Effector memory CD4-positive, alpha-beta T cell (primary cell): ENCODE results near the gene RANBP3L.

Experiments
- DNase-seq, 3 donors: peaks; one replicate each; pipeline ENCODE4 v3.0.0-alpha.2; 2020
- H3K27ac ChIP-seq: 2 replicates; pipeline ENCODE4 v1.7.0; 2013; ENCODE audit warnings: mild to moderate bottlenecking, low read length, moderate library complexity; ENCODE audit not compliant: insufficient read depth, poor library complexity, severe bottlenecking
- H3K27me3 ChIP-seq: replicated peaks from 2 replicates; pipeline ENCODE4 v1.7.0; 2013; ENCODE audit warnings: mild to moderate bottlenecking, low read length; ENCODE audit not compliant: insufficient read depth, control insufficient read depth, poor library complexity, severe bottlenecking
- H3K36me3 ChIP-seq: 2 replicates; pipeline ENCODE4 v1.7.0; 2013; ENCODE audit warnings: mild to moderate bottlenecking, low read length, moderate library complexity; ENCODE audit not compliant: control insufficient read depth, insufficient read depth
- H3K4me1 ChIP-seq: 2 replicates; pipeline ENCODE4 v1.7.0; 2013; ENCODE audit warnings: low read length, mild to moderate bottlenecking; ENCODE audit not compliant: control insufficient read depth, insufficient read depth, poor library complexity, severe bottlenecking
- H3K4me3 ChIP-seq: 2 replicates; pipeline ENCODE4 v1.7.0; 2013; ENCODE audit warnings: low read length, low read depth, mild to moderate bottlenecking; ENCODE audit not compliant: insufficient read depth, poor library complexity, severe bottlenecking
- H3K9me3 ChIP-seq: 2 replicates; pipeline ENCODE4 v1.7.0; 2013; ENCODE audit warnings: mild to moderate bottlenecking, low read length, moderate library complexity; ENCODE audit not compliant: control insufficient read depth

Gene RANBP3L

DNA sequence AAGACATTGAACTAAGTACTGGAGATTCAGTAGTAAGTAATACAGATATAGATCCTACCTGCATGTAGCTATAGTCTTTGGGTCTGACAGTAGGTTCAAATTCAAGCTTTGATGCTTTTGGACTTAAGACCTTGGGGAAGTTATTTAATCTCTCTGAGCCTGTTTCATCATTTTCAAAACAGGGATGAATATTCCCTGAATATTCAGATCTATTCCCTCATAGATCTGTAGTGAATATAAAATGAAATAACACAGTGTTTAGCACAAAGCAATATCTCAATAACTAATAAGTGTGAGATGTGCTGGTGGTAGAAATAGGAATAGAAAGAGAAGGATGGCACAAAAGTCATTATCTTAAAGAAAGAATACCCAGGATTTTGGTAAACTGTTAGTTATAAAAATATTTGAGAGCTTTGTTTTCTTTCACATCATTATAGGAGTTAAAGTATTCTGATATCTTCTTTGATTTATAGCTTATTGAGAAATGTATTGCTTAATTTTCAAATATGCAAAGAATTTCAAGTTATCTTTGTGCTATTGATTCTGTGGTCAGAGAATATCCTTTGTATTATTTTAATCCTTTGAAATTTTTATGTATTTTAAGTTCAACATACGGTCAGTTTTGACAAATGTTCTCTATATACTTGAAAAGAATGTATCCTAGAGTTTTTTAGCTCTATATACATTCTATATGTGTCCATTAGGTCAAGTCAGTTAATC, 11.4 kb upstream of the RANBP3L start:
- Histone ChIP-seq H3K9me3 (no peaks in the 10 kb centered on the region), H3K27me3 (no peaks in the 10 kb centered on the region), H3K27ac (no peak overlapping the region), H3K36me3 (no peaks in the 10 kb centered on the region), H3K4me3 (no peak overlapping the region), H3K4me1 (no peaks in the 10 kb centered on the region)
- DNase-seq = no peak

GRCh38 chr5:36311956-36312355, 10.3 kb upstream of the RANBP3L start:
- H3K4me1 ChIP-seq = no peaks in the 10 kb centered on the region
- H3K27ac ChIP-seq = no peak overlapping the region
- H3K4me3 ChIP-seq = no peak overlapping the region
- no peaks in the 10 kb centered on the region for H3K36me3 ChIP-seq
- no peak for DNase-seq
- no peaks in the 10 kb centered on the region for H3K27me3 ChIP-seq
- no peaks in the 10 kb centered on the region for H3K9me3 ChIP-seq

GRCh38 chr5:36310138-36310537, 8.4 kb upstream of the RANBP3L start:
- H3K27ac ChIP-seq = no peak overlapping the region
- DNase-seq = no peak
- H3K4me1 ChIP-seq = no peaks in the 10 kb centered on the region
- no peaks in the 10 kb centered on the region for H3K27me3 ChIP-seq
- H3K36me3 ChIP-seq = no peaks in the 10 kb centered on the region
- H3K4me3 ChIP-seq = no peak overlapping the region
- no peaks in the 10 kb centered on the region for H3K9me3 ChIP-seq

DNA sequence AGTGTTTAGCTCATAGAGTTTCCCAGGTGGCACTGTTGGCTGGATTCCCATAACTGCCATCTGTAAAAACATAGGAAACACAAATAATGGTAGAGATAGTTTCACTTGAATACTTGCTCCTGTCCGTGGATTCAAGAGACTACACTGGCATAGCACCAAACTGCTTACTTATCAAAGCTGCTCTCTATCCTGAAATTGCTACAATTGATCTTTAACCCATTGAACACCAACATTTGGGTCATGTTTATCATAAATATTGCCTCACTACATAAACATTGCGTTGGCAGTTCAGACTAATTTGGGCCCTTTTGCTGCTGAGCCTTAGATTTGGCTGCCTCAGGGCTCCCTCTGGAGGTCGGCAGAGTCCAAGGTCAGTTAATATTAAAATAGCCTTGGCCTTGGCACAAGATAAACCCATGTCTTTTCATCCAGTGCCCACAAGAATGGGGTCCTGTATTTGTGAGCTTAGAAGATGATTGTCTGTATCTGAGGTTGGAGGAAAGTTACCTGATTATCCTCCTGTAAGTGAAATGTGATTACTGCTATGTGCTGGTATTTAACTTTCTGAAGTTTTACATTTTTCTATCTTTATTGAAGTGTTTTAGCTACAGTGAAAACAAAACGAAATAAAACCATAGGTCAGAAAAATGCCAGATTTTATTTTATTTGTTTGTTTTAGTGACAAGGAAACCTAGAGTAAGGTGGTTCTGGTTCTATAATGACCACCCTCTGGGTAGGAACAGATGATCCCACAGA, 4.0 kb upstream of the RANBP3L start:
- no peaks in the 10 kb centered on the region for H3K27me3 ChIP-seq
- H3K27ac ChIP-seq = no peak overlapping the region
- no peak overlapping the region for H3K4me3 ChIP-seq
- H3K4me1 ChIP-seq = no peaks in the 10 kb centered on the region
- no peak for DNase-seq
- no peaks in the 10 kb centered on the region for H3K36me3 ChIP-seq
- no peaks in the 10 kb centered on the region for H3K9me3 ChIP-seq

- Histone ChIP-seq H3K36me3 (no peaks in the 10 kb centered on the region), H3K27me3 (no peaks in the 10 kb centered on the region), H3K9me3 (no peaks in the 10 kb centered on the region), H3K4me1 (no peaks in the 10 kb centered on the region), H3K4me3 (no peak overlapping the region), H3K27ac (no peak overlapping the region)
- DNase-seq = no peak
Measured at GRCh38 chr5:36304095-36304805, 2.5 kb upstream of the RANBP3L start.

DNA sequence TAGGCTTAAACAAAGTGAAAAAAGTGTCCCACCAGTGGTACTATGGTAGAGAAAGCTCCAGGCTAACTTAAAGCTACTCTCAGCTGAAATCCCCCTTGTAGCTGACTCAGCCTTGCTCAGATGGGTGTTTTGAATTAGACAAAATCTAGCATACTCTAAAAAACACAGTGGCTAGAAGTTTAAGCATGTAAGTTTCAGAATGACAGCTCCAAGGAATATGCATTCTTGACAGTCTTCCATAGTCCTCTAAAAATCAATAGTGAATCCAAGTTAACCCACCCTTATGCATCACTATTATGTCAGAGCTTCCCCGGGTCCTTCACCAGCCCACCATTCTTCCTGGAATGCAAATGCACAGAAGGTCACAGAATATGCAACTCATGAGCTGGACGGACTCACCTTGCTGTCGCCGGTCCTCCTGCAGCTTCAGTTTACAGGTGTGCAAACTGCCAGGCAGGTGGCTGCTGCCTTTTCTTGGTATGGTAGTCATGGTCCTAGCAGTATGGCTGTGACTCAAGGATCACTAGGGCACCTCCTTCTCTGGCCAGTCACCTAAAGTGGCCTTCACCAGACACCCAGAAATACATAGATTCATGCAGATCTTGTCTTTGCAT, 668 bp downstream of the RANBP3L start:
- Histone ChIP-seq H3K27me3 (peaks cover 3% of the 10 kb centered on the region), H3K9me3 (no peaks in the 10 kb centered on the region), H3K4me3 (no peak overlapping the region), H3K4me1 (no peaks in the 10 kb centered on the region), H3K36me3 (no peaks in the 10 kb centered on the region), H3K27ac (no peak overlapping the region)
- no peak for DNase-seq

- H3K27ac ChIP-seq = no peak overlapping the region
- H3K4me1 ChIP-seq = no peaks in the 10 kb centered on the region
- H3K27me3 ChIP-seq = peaks cover 6% of the 10 kb centered on the region
- H3K4me3 ChIP-seq = no peak overlapping the region
- no peaks in the 10 kb centered on the region for H3K9me3 ChIP-seq
- no peaks in the 10 kb centered on the region for H3K36me3 ChIP-seq
- no peak for DNase-seq
Measured at GRCh38 chr5:36300191-36300926, 1.3 kb downstream of the RANBP3L start.

DNA sequence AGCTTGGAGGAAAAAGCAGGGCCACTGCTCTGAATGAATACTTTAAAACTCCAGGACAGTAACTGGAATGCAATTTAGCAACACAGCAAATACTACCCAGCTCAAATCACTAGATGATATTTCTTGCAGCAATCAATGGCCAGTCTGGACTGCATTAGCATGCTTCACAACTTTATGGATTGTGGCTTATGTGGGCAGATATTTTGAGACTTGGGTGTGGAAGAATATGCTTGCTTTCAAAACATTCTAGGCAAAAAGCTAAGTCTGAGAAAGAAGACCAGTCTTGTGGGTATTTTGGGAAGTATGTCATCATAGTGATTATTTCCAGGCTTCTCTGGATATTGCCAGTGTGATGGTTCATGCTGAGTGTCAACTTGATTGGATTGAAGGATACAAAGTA, 3.1 kb downstream of the RANBP3L start:
- Histone ChIP-seq H3K4me1 (no peaks in the 10 kb centered on the region), H3K4me3 (no peak overlapping the region), H3K27ac (no peak overlapping the region), H3K36me3 (no peaks in the 10 kb centered on the region), H3K9me3 (no peaks in the 10 kb centered on the region), H3K27me3 (peaks cover 6% of the 10 kb centered on the region)
- no peak for DNase-seq

DNA sequence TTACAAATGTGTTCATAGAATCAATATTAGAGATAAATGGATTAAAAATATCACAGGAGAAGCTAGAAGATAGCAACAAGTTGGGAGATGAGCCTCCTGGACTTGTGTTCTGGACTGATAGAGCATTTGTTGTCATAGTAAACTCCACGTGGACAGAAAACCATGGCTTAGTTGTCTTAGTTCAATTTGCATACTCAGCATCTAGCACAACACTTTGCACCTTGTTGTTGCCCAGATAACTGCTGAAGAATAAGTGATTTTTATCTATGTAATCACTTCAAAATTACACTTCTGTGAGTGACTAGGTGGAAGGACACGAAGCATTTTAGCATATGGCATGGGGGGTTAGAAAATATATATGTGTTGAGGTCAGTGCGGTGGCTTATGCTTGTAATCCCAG, 4.0 kb downstream of the RANBP3L start:
- Histone ChIP-seq H3K27ac (no peak overlapping the region), H3K36me3 (no peaks in the 10 kb centered on the region), H3K27me3 (peaks cover 6% of the 10 kb centered on the region), H3K4me1 (no peaks in the 10 kb centered on the region), H3K4me3 (no peak overlapping the region), H3K9me3 (no peaks in the 10 kb centered on the region)
- no peak for DNase-seq
